ENCODE measurements around the gene KIAA1755.

KIAA1755 gene

GRCh38 chr20:38299963-38300362 lies 39.4 kb upstream of the KIAA1755 start:
- no peak for TF ChIP-seq CTCF (IDR thresholded peaks at IDR 0.05; ENCODE audit: unreplicated experiment in 3 of 3)
- H3K27ac Mint-ChIP-seq, result peak overlapping the region; percentile 74 to 100 (median 98)
- H3K27me3 Mint-ChIP-seq (ENCODE audit: low read depth), result no peaks in the 10 kb centered on the region
- H3K4me3 Mint-ChIP-seq, result no peak overlapping the region
- H3K36me3 Mint-ChIP-seq (ENCODE audit: low read depth), result no peaks in the 10 kb centered on the region
- H3K9me3 Mint-ChIP-seq, result no peaks in the 10 kb centered on the region
- peaks cover 53% of the 10 kb centered on the region for H3K4me1 Mint-ChIP-seq

GRCh38 chr20:38298768-38299288 lies 38.3 kb upstream of the KIAA1755 start:
- Mint-ChIP-seq H3K4me3 (no peak overlapping the region), H3K4me1 (peaks cover 45% of the 10 kb centered on the region), H3K9me3 (no peaks in the 10 kb centered on the region), H3K27ac (peak overlapping the region; percentile 97 to 100 (median 98)), H3K36me3 (ENCODE audit: low read depth) (no peaks in the 10 kb centered on the region), H3K27me3 (ENCODE audit: low read depth) (no peaks in the 10 kb centered on the region)
- no peak for TF ChIP-seq CTCF (IDR thresholded peaks at IDR 0.05; ENCODE audit: unreplicated experiment in 3 of 3)

- Mint-ChIP-seq H3K36me3 (ENCODE audit: low read depth) (no peaks in the 10 kb centered on the region), H3K4me1 (peaks cover 44% of the 10 kb centered on the region), H3K9me3 (no peaks in the 10 kb centered on the region), H3K27ac (peak overlapping the region in 2 of 3 experiments; percentile 98 to 100), H3K27me3 (ENCODE audit: low read depth) (no peaks in the 10 kb centered on the region), H3K4me3 (no peak overlapping the region)
- no peak for TF ChIP-seq CTCF (IDR thresholded peaks at IDR 0.05; ENCODE audit: unreplicated experiment in 3 of 3)
These were observed 37.6 kb upstream of the KIAA1755 start for GRCh38 chr20:38297916-38298674.

GRCh38 chr20:38296433-38296832 lies 35.9 kb upstream of the KIAA1755 start:
- no peaks in the 10 kb centered on the region for H3K27me3 Mint-ChIP-seq (ENCODE audit: low read depth)
- H3K36me3 Mint-ChIP-seq (ENCODE audit: low read depth), result no peaks in the 10 kb centered on the region
- no peaks in the 10 kb centered on the region for H3K9me3 Mint-ChIP-seq
- H3K27ac Mint-ChIP-seq, result peak overlapping the region in 2 of 3 experiments; percentile 27 to 84
- H3K4me3 Mint-ChIP-seq, result no peak overlapping the region
- H3K4me1 Mint-ChIP-seq, result peaks cover 42% of the 10 kb centered on the region
- TF ChIP-seq CTCF (IDR thresholded peaks at IDR 0.05; ENCODE audit: unreplicated experiment in 3 of 3), result no peak

GRCh38 chr20:38295811-38296210 lies 35.3 kb upstream of the KIAA1755 start:
- Mint-ChIP-seq H3K27ac (peak overlapping the region in 2 of 3 experiments; percentile 81 to 84), H3K9me3 (no peaks in the 10 kb centered on the region), H3K4me1 (peaks cover 42% of the 10 kb centered on the region), H3K4me3 (no peak overlapping the region), H3K36me3 (ENCODE audit: low read depth) (no peaks in the 10 kb centered on the region), H3K27me3 (ENCODE audit: low read depth) (no peaks in the 10 kb centered on the region)
- no peak for TF ChIP-seq CTCF (IDR thresholded peaks at IDR 0.05; ENCODE audit: unreplicated experiment in 3 of 3)
